IMR-90 (cell line): ENCODE data around the gene CIRBP. TPM values are rescaled to one million over a fixed set of nuclear protein-coding genes. Genes with fewer than 3 reads are reported as not detected.

Source experiments
- ATAC-seq: fragments of 200-7000 bp; cut with Tn5 transposase; 2 replicates; pipeline ENCODE4 v1.9.1; 2020; ENCODE audit warnings: low read depth, mild to moderate bottlenecking, moderate library complexity
- BruUV-seq: library from RNA; stranded (reverse); fragments of 400-500 nt; replicated peaks from 2 replicates; lab custom pipeline; 2021; lab: Mats Ljungman, UMichigan
- CTCF ChIA-PET: fragments of 300-600 bp; formaldehyde crosslinking; extraction: SDS; loops from one replicate; lab custom pipeline; 2021; ENCODE audit warnings: antibody characterized with exemption; lab: Yijun Ruan, JAX
- POLR2A ChIA-PET: fragments of 300-600 bp; sonication (Branson Sonifier 250); formaldehyde crosslinking; loops from one replicate; lab custom pipeline; 2022; ENCODE audit warnings: antibody characterized with exemption; ENCODE audit not compliant: unreplicated experiment; lab: Charles Lee
- DNase-seq: peaks from one replicate; pipeline ENCODE4 v3.0.0; 2013
- H2AFZ ChIP-seq: replicated peaks from 2 replicates; pipeline ENCODE3; 2013; ENCODE audit warnings: low read length, mild to moderate bottlenecking; ENCODE audit not compliant: poor library complexity
- H2AK5ac ChIP-seq: 2 replicates; pipeline ENCODE4 v1.6.1; 2013; ENCODE audit warnings: low read depth, low read length, inconsistent platforms
- H2AK9ac ChIP-seq: replicated peaks from 2 replicates; pipeline ENCODE3; 2013; ENCODE audit warnings: mild to moderate bottlenecking, low read depth, low read length, moderate library complexity; ENCODE audit not compliant: poor library complexity
- H2BK120ac ChIP-seq: 2 replicates; pipeline ENCODE4 v1.6.1; 2013; ENCODE audit warnings: low read depth, low read length, inconsistent platforms
- H2BK15ac ChIP-seq: 3 replicates; pipeline ENCODE4 v1.6.1; 2013; ENCODE audit warnings: low read depth, low read length, inconsistent platforms
- H2BK20ac ChIP-seq: 2 replicates; pipeline ENCODE4 v1.6.1; 2013; ENCODE audit warnings: low read depth, mild to moderate bottlenecking, inconsistent platforms, low read length, moderate library complexity
- H2BK5ac ChIP-seq: 2 replicates; pipeline ENCODE4 v1.6.1; 2013; ENCODE audit warnings: mild to moderate bottlenecking, low read depth, low read length, inconsistent platforms; ENCODE audit not compliant: poor library complexity, severe bottlenecking
- H3K14ac ChIP-seq: replicated peaks from 2 replicates; pipeline ENCODE4 v1.6.1; 2013; ENCODE audit warnings: low read depth, low read length, inconsistent platforms
- H3K18ac ChIP-seq: 2 replicates; pipeline ENCODE4 v1.6.1; 2013; ENCODE audit warnings: low read depth, low read length, control low read depth
- H3K23ac ChIP-seq: 2 replicates; pipeline ENCODE4 v1.6.1; 2013; ENCODE audit warnings: low read depth, low read length, inconsistent platforms
- H3K27ac ChIP-seq: 2 replicates; pipeline ENCODE4 v1.5.1; 2013; ENCODE audit warnings: mild to moderate bottlenecking, control low read depth, low read length; ENCODE audit not compliant: insufficient read depth
- H3K27me3 ChIP-seq: 2 replicates; pipeline ENCODE4 v1.6.1; 2013; ENCODE audit warnings: low read length; ENCODE audit not compliant: control insufficient read depth, insufficient read depth
- H3K36me3 ChIP-seq: 2 replicates; pipeline ENCODE4 v1.6.1; 2013; ENCODE audit warnings: low read length, mixed read lengths; ENCODE audit not compliant: control insufficient read depth, insufficient read depth
- H3K4ac ChIP-seq: 2 replicates; pipeline ENCODE4 v1.6.1; 2013; ENCODE audit warnings: low read depth, low read length, inconsistent platforms
- H3K4me1 ChIP-seq: 2 replicates; pipeline ENCODE4 v1.6.1; 2013; ENCODE audit warnings: low read length, mixed read lengths; ENCODE audit not compliant: control insufficient read depth, insufficient read depth
- H3K4me2 ChIP-seq: 2 replicates; pipeline ENCODE4 v1.6.1; 2013; ENCODE audit warnings: low read depth, mild to moderate bottlenecking, control low read depth, low read length, moderate library complexity
- H3K4me3 ChIP-seq: 2 replicates; pipeline ENCODE4 v1.5.1; 2013; ENCODE audit warnings: low read depth, mild to moderate bottlenecking, control low read depth, low read length, moderate library complexity; ENCODE audit not compliant: insufficient read depth
- H3K56ac ChIP-seq: 2 replicates; pipeline ENCODE4 v1.6.1; 2013; ENCODE audit warnings: low read length, inconsistent platforms; ENCODE audit not compliant: insufficient read depth; ENCODE audit errors: extremely low read depth
- H3K79me1 ChIP-seq, 2 experiments: 2 replicates each; pipeline ENCODE4 v1.6.1; 2013; ENCODE audit warnings: low read length in 2 of 2, inconsistent platforms in 1 of 2, low read depth in 1 of 2
- H3K9ac ChIP-seq: 2 replicates; pipeline ENCODE4 v1.6.1; 2013; ENCODE audit warnings: low read depth, low read length, control low read depth
- H3K9me1 ChIP-seq: 2 replicates; pipeline ENCODE4 v1.6.1; 2013; ENCODE audit warnings: low read length, inconsistent platforms; ENCODE audit not compliant: insufficient read depth
- H3K9me3 ChIP-seq: 2 replicates; pipeline ENCODE4 v1.6.1; 2013; ENCODE audit warnings: low read length; ENCODE audit not compliant: control insufficient read depth, insufficient read depth
- H4K20me1 ChIP-seq: 2 replicates; pipeline ENCODE4 v1.6.1; 2013; ENCODE audit warnings: low read length, inconsistent platforms; ENCODE audit not compliant: insufficient read depth
- H4K5ac ChIP-seq: 2 replicates; pipeline ENCODE4 v1.6.1; 2013; ENCODE audit warnings: mild to moderate bottlenecking, low read depth, low read length, control low read depth
- H4K8ac ChIP-seq, 2 experiments: 2 replicates each; pipeline ENCODE4 v1.6.1; 2013; ENCODE audit warnings: low read depth in 2 of 2, low read length in 2 of 2, control low read depth in 1 of 2, inconsistent platforms in 1 of 2
- H4K91ac ChIP-seq: 2 replicates; pipeline ENCODE4 v1.6.1; 2013; ENCODE audit warnings: low read depth, low read length, inconsistent platforms; ENCODE audit not compliant: insufficient read depth
- BHLHE40 ChIP-seq: fragments of 150-350 bp; IDR thresholded peaks from 2 replicates; pipeline ENCODE4 v1.6.1; 2016; ENCODE audit warnings: mild to moderate bottlenecking, low read depth, low read length
- CEBPB ChIP-seq: IDR thresholded peaks from 2 replicates; pipeline ENCODE4 v1.6.1; 2012; ENCODE audit warnings: low read depth, low read length, improper control_type of control experiment
- CHD1 ChIP-seq: IDR thresholded peaks from 2 replicates; pipeline ENCODE4 v1.6.1; 2012; ENCODE audit warnings: low read depth, low read length, improper control_type of control experiment
- CTCF ChIP-seq: conservative IDR thresholded peaks from 2 replicates; pipeline ENCODE4 v1.5.1; 2012; ENCODE audit warnings: mild to moderate bottlenecking, low read depth, low read length, improper control_type of control experiment
- ELK1 ChIP-seq: fragments of 150-350 bp; IDR thresholded peaks from 2 replicates; pipeline ENCODE4 v1.6.1; 2016; ENCODE audit warnings: low read depth, mild to moderate bottlenecking, low read length, moderate library complexity, borderline replicate concordance
- FOS ChIP-seq: fragments of 150-350 bp; IDR thresholded peaks from 2 replicates; pipeline ENCODE4 v1.6.1; 2016; ENCODE audit warnings: low read depth, low read length
- MAFK ChIP-seq: IDR thresholded peaks from 2 replicates; pipeline ENCODE4 v1.6.1; 2012; ENCODE audit warnings: low read depth, low read length, improper control_type of control experiment
- MAZ ChIP-seq: IDR thresholded peaks from 2 replicates; pipeline ENCODE4 v1.6.1; 2012; ENCODE audit warnings: low read depth, mild to moderate bottlenecking, low read length, improper control_type of control experiment, moderate library complexity, borderline replicate concordance
- MXI1 ChIP-seq: IDR thresholded peaks from 2 replicates; pipeline ENCODE4 v1.6.1; 2012; ENCODE audit warnings: low read depth, mild to moderate bottlenecking, low read length, moderate library complexity, borderline replicate concordance
- NFE2L2 ChIP-seq: fragments of 150-350 bp; IDR thresholded peaks from 2 replicates; pipeline ENCODE4 v1.6.1; 2016; ENCODE audit warnings: low read depth, mild to moderate bottlenecking, low read length
- POLR2A ChIP-seq: IDR thresholded peaks from 2 replicates; pipeline ENCODE4 v1.6.1; 2012; ENCODE audit warnings: mild to moderate bottlenecking, low read depth, low read length
- RAD21 ChIP-seq: IDR thresholded peaks from 2 replicates; pipeline ENCODE4 v1.6.1; 2012; ENCODE audit warnings: low read length, improper control_type of control experiment
- RFX5 ChIP-seq: IDR thresholded peaks from 2 replicates; pipeline ENCODE4 v1.8.0; 2012; ENCODE audit warnings: low read depth, mild to moderate bottlenecking, low read length, moderate library complexity
- SMC3 ChIP-seq: fragments of 150-350 bp; IDR thresholded peaks from 2 replicates; pipeline ENCODE4 v1.6.1; 2016; ENCODE audit warnings: low read depth, mild to moderate bottlenecking, antibody characterized with exemption, low read length, moderate library complexity
- USF2 ChIP-seq: fragments of 150-350 bp; IDR thresholded peaks from 2 replicates; pipeline ENCODE4 v1.6.1; 2017; ENCODE audit warnings: mild to moderate bottlenecking, antibody characterized with exemption, low read length, low read depth
- WGBS, 2 experiments: methylation state at CpG; one replicate each; pipeline versions ENCODE4 v1.1.5 to v1.1.7; 2013; ENCODE audit warnings: missing lambda C conversion rate in 2 of 2; ENCODE audit not compliant: insufficient read length in 1 of 2; ENCODE audit errors: extremely low coverage in 2 of 2; 5-methylcytosine and 5-hydroxymethylcytosine counted together
- dilution Hi-C: fragments of 300-500 bp; cut with HindIII; formaldehyde crosslinking; loops from one replicate; pipeline ENCODE4 v1.14.3; 2018; ENCODE audit warnings: low sequenced_read_pairs; ENCODE audit not compliant: unreplicated experiment
- in situ Hi-C: fragments of 300-500 bp; cut with MboI; formaldehyde crosslinking; loops from 3 replicates; pipeline ENCODE4 v1.14.3; 2019; ENCODE audit warnings: low sequenced_read_pairs, inconsistent platforms, mixed read lengths
- intact Hi-C: fragments of 100-400 bp; cut with micrococcal nuclease; formaldehyde crosslinking; loops from 2 replicates; pipeline ENCODE4 v1.10.0; 2022
- polyA plus RNA-seq, 3 experiments: library from polyadenylated mRNA; depleted of rRNA; stranded (reverse); fragments of >200 nt; gene quantifications; 2 replicates each; pipeline ENCODE4 v1.2.3, GENCODE V29; 2012; ENCODE audit warnings: low replicate concordance in 1 of 3
- total RNA-seq: library from RNA; depleted of rRNA; stranded (reverse); fragments of >200 nt; gene quantifications from 2 replicates; pipeline ENCODE4 v1.2.3, GENCODE V29; 2012

The CIRBP gene
- total and polyA plus RNA-seq, 2 of the 4 experiments (the other 2 are of a cell fraction) = 299 to 542 TPM

GRCh38 chr19:1224047-1224825 is 44.9 kb upstream of the CIRBP start:
- BruUV-seq = no TSS peak
- no peak overlapping the region for H3K18ac ChIP-seq
- H3K4me1 ChIP-seq = no peaks in the 10 kb centered on the region
- DNase-seq = no peak
- H4K91ac ChIP-seq = no peak overlapping the region
- no peak overlapping the region for H3K4me2 ChIP-seq
- H2BK120ac ChIP-seq = no peak overlapping the region
- peaks cover 13% of the 10 kb centered on the region for H4K20me1 ChIP-seq
- H3K27ac ChIP-seq = no peak overlapping the region
- no peak overlapping the region for H3K4ac ChIP-seq
- WGBS, 2 experiments = 96% methylated on average over 9 of the region's 16 CpGs; no CpG with 5 or more reads in 1 of the 2 experiments
- H2BK5ac ChIP-seq = no peak overlapping the region
- no peak overlapping the region for H2AFZ ChIP-seq
- no peak overlapping the region for H2AK9ac ChIP-seq
- ChIA-PET CTCF (no interaction called here), POLR2A (no interaction called here)
- no peak overlapping the region for H3K56ac ChIP-seq
- no peak overlapping the region for H4K5ac ChIP-seq
- H3K14ac ChIP-seq = no peak overlapping the region
- no peaks in the 10 kb centered on the region for H3K9me3 ChIP-seq
- in situ Hi-C loops (no loop called here), intact Hi-C loops (no loop called here), dilution Hi-C loops (no loop called here)
- H2AK5ac ChIP-seq = no peak overlapping the region
- no peak overlapping the region for H3K4me3 ChIP-seq
- peaks cover 57% of the 10 kb centered on the region for H3K36me3 ChIP-seq
- no peak overlapping the region for H2BK20ac ChIP-seq
- H3K27me3 ChIP-seq = no peaks in the 10 kb centered on the region
- no peak overlapping the region for H3K9ac ChIP-seq
- H3K9me1 ChIP-seq = no peaks in the 10 kb centered on the region
- H3K23ac ChIP-seq = no peak overlapping the region
- H2BK15ac ChIP-seq = no peak overlapping the region
- peaks cover 6 to 31% of the 10 kb centered on the region in 2 experiments; a peak in 2 of 4 replicates for H3K79me1 ChIP-seq
- ATAC-seq = no peak
- no peak overlapping the region for H4K8ac ChIP-seq
- TF ChIP-seq ELK1 (no peak), NFE2L2 (no peak), RAD21 (no peak), MXI1 (no peak), BHLHE40 (no peak), MAFK (no peak), USF2 (no peak), FOS (no peak), RFX5 (no peak), SMC3 (no peak), MAZ (no peak), CTCF (no peak), POLR2A (no peak; the same call in 1 of the 2 replicates), CHD1 (no peak), CEBPB (no peak)
